GM19324 (cell line): ENCODE data around the gene SH3D19.

Source experiments
- ATAC-seq: cut with Tn5 transposase; IDR thresholded peaks from one replicate; pipeline ENCODE4 v1.9.1; 2021; ENCODE audit warnings: mild to moderate bottlenecking, moderate library complexity; ENCODE audit not compliant: unreplicated experiment, low FRiP score

Gene SH3D19, protein sequence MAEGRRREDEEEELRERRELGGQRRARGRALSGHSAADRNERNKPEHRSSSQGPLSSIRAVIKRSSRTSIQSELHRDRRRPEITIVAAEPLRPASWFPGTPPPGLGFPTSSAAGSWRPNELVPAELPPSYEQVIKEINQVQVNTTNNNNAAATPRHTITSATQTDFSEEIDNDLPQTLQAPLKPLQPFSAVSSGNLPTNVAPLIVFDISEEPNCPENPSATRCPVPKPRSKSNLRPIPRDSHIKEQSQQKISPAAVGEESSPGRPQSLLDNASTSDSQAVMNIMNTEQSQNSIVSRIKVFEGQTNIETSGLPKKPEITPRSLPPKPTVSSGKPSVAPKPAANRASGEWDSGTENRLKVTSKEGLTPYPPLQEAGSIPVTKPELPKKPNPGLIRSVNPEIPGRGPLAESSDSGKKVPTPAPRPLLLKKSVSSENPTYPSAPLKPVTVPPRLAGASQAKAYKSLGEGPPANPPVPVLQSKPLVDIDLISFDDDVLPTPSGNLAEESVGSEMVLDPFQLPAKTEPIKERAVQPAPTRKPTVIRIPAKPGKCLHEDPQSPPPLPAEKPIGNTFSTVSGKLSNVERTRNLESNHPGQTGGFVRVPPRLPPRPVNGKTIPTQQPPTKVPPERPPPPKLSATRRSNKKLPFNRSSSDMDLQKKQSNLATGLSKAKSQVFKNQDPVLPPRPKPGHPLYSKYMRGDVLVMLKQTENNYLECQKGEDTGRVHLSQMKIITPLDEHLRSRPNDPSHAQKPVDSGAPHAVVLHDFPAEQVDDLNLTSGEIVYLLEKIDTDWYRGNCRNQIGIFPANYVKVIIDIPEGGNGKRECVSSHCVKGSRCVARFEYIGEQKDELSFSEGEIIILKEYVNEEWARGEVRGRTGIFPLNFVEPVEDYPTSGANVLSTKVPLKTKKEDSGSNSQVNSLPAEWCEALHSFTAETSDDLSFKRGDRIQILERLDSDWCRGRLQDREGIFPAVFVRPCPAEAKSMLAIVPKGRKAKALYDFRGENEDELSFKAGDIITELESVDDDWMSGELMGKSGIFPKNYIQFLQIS

DNA sequence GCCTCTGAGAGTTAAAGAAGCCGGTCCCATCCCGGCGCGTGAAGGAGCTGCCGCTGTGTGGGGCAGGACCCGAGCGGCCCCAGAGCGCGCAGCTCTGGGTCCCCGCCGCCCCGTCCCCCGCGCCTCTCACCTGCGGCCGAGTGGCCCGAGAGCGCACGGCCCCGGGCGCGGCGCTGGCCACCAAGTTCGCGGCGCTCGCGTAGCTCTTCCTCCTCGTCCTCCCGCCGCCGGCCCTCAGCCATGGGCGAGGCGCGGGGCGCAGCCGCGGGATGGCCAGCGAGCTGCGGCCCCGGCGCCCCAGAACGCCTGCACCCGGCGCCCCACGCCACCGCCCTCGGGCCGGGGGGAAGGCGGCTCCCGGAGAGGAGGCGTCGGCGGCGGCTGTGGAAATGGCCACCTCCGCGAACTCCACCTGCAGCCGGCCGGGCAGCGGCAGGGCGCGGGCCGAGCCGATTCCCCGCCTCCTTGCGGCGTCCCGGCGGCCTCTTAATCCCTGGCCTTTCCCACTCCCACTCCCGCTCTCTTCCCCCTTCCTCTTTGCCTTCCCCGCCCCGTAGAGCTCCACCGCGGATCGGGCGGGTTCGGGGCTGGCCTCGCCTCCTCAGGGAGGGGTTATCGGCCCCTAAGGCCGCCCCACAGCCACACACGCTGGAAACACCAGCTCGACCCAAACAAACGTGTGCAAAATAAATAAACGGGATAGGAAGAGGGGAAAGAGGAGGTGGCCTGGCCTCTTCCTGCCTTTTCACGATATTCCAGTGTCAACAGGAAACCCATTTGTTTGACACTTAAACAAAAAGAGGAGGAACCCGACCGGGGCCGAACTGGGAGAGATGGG, at the start of gene SH3D19:
SH3D19 (minus strand) TSS at position 495 of the 838 bp plus-strand sequence; CDS start at position 242, 253 bp downstream.
- no peak for ATAC-seq

DNA sequence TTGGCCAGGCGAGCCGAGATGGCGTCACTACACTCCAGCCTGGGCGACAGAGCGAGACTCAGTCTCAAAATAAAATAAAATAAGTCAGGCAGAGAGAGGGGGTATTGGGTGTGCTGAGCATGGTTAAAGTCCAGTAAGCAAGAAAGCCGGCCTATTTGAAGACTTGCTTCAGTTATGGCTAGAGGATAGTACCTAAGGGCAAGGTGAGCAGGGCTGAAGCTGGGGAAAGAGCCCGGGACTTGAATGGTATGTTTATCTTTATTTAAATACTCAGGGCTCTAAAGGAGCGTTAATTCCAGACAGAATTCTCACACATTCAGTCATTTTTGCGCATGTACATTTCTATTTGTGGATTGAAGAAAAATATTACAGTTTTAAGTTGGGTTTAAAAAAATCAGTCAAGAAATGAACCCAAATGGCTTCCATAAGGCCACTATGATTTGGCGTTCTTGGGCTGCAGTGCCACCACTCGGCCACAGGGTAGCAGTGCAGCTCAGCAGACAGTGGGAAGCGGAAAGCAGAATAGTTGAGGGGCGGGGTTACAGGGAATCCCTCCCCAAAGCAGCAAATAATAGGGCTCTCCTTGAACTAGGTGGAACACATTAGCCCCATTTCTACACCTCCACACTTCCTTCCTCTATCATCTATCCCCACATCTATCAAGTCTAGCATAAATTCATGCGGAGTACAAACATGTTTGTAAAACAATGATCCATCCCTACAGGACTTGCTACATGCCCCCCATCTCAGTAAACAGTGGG, 37.2 kb upstream of the SH3D19 start:
- peak; percentile 86 for ATAC-seq

GRCh38 chr4:151361966-151362365, 36.6 kb upstream of the SH3D19 start:
- ATAC-seq: no peak

GRCh38 chr4:151361126-151361525, 35.7 kb upstream of the SH3D19 start:
- ATAC-seq: no peak

- no peak for ATAC-seq
Observed at GRCh38 chr4:151359576-151359975, 34.2 kb upstream of the SH3D19 start.

- ATAC-seq: no peak
Observed at GRCh38 chr4:151358266-151358665, 32.9 kb upstream of the SH3D19 start.

DNA sequence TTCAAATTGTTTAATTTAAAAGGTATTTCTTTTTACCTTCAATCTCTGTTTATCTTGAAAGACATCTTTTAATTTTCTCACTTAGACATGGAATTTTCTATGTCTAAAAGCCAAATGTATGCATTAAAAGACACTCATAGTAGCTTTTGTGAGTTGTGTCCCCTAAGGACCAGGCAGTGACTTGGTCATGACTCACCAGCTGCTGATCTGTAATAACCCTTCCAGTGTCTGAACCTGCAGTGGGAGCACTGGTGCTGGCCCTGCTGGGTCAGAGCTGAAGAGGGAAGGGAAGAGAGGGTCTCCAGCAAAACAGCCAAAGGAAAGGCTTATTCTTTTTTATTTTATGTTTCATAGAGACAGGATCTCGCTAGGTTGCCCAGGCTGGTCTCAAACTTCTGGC, 31.1 kb upstream of the SH3D19 start:
- no peak for ATAC-seq

DNA sequence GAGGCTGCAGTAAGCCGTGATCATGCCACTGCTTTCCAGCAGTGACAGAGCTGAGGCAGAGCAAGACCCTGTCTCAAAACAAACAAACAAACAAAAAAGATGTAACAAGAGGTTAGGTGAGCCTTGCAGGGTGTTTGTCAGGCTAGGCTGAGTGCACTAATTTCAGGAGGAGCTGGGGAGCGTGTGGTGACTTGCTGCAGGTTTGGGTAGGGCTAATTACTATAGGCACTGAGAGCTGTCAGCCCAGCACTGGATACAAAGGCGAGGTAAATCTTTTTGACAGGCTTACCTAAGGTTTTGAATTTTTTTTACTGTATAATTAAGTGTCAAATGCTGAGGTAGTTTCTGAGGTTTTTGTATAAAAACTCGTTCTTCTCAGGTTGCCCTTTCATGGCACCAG, 29.8 kb upstream of the SH3D19 start:
- no peak for ATAC-seq

DNA sequence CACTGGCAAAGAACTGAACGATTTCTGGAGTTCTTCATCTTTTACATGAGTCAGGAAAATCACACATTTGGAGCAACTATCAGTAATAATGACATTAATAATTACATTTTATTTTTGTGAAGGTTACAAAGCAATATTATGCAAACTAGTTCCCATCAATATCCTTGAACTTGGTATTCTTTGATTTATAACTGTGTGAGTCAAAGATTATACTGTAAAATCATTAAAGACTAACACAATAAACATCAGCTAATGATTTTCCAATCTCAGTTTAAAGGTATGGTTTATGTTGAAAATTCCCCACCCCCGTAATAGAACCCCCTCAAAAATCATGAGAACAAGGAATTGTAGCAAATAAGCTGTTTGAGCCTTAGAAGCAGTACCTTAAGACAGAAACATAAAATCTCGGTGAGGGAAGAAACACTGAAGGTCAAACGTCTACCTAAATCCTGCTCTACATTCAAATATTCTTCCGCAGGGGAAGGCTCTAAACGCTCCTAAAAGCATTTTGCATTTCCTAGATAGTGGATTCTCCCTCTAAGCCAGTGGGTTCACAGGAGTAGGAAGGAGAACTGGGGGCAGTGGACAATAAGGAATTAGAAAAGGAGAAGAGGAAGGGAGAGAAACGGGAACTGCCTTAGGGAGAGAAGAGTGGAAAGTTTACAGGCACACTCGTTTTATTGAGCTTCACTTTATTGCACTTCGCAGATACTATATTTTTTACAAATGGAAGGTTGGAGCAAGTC, 22.3 kb upstream of the SH3D19 start:
- no peak for ATAC-seq

DNA sequence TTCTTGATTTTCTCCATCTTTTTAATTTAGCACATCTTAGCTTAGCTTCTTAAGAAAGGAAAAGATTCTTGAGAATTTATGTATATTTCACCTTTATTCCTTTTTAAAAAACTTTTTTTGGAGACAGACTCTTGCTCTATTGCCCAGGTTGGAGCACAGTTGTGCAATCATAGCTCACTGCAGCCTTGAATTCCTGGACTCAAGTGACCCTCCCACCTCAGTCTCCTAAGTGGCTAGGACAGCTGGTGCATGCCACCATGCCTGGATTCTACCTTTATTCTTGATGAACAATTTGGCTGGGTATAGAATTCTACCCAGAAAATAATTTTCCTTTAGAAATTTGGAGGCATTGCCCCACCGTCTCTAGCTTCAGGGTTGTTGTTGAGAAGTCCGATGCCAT, 19.5 kb upstream of the SH3D19 start:
- ATAC-seq: no peak

DNA sequence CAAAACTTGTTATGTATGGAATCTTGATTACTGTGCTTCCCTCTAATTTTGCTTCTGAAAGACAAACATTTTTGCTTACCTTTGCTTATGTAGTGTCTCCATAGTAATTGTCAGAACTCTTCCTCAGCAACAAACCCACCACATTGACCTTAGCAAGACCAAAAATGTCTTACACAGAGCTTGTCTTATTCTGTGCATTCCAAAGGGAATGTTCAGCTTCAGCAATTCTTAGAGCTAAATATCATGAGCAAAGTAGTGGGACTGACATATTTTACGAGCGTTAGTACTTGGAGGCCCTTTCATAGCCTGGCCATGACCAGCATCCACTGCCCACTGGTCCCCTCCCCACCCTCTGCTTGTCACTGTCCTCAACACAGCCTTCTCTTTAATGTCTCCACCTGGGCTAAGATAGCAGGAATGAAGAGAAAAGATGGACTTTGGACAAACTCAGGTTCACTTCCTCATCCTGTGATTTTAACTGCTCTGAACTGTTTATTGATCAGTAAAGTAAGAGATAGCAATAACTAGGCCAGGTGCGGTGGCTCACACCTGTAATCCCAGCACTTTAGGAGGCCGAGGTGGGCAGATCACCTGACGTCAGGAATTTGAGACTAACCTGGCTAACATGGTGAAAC, 15.5 kb upstream of the SH3D19 start:
- ATAC-seq: no peak

- no peak for ATAC-seq
Observed at GRCh38 chr4:151339467-151339866, 14.1 kb upstream of the SH3D19 start.

- ATAC-seq: no peak
Observed at GRCh38 chr4:151331276-151332042, 6.1 kb upstream of the SH3D19 start.

GRCh38 chr4:151329217-151330007, 4.0 kb upstream of the SH3D19 start:
- no peak for ATAC-seq

GRCh38 chr4:151325949-151326246, 493 bp upstream of the SH3D19 start:
- no peak for ATAC-seq

- no peak for ATAC-seq
Observed at GRCh38 chr4:151324752-151325110, 674 bp downstream of the SH3D19 start.

GRCh38 chr4:151324124-151324751, 1.2 kb downstream of the SH3D19 start:
- no peak for ATAC-seq
